RWPE2 (cell line): Measurements from ENCODE around the gene SIGLEC10.
"Not testable (repeated sequence)": the region's sequence is repeated elsewhere in the genome, so short reads cannot be mapped to it uniquely, and the experiment has no call there.

Experiments used
- ATAC-seq: fragments of 200-7000 bp; cut with Tn5 transposase; 3 replicates; pipeline ENCODE4 v1.9.1; 2021; ENCODE audit warnings: low read depth
- DNase-seq: peaks from one replicate; pipeline ENCODE4 v3.0.0-alpha.2; 2020; ENCODE audit warnings: low spot score
- H3K27ac ChIP-seq: fragments of 450-650 bp; 2 replicates; pipeline ENCODE4 v1.5.1; 2017; ENCODE audit warnings: mild to moderate bottlenecking; ENCODE audit not compliant: poor library complexity, severe bottlenecking
- H3K27me3 ChIP-seq: fragments of 250-450 bp; sonication (Bioruptor Pico); 2 replicates; pipeline ENCODE4 v1.5.1; 2021; ENCODE audit warnings: mild to moderate bottlenecking, moderate library complexity; ENCODE audit not compliant: insufficient read depth, poor library complexity, severe bottlenecking
- H3K36me3 ChIP-seq: fragments of 250-450 bp; sonication (Bioruptor Pico); 2 replicates; pipeline ENCODE4 v1.5.1; 2020; ENCODE audit warnings: low read depth, mild to moderate bottlenecking, moderate library complexity
- H3K4me1 ChIP-seq: fragments of 250-450 bp; sonication (Bioruptor Pico); 2 replicates; pipeline ENCODE4 v1.5.1; 2021; ENCODE audit warnings: mild to moderate bottlenecking, moderate library complexity; ENCODE audit not compliant: insufficient read depth, poor library complexity, severe bottlenecking
- H3K4me3 ChIP-seq: fragments of 250-450 bp; sonication (Bioruptor Pico); 2 replicates; pipeline ENCODE4 v1.5.1; 2021; ENCODE audit warnings: mild to moderate bottlenecking, moderate library complexity; ENCODE audit not compliant: severe bottlenecking
- H3K9me3 ChIP-seq: fragments of 250-450 bp; sonication (Bioruptor Pico); 2 replicates; pipeline ENCODE4 v1.5.1; 2021; ENCODE audit warnings: mild to moderate bottlenecking, moderate library complexity; ENCODE audit not compliant: severe bottlenecking
- TF ChIP-seq, protein P1 (sequence below): fragments of 450-650 bp; IDR thresholded peaks from one replicate; pipeline ENCODE4 v1.5.1; 2017; ENCODE audit warnings: mild to moderate bottlenecking, moderate library complexity; ENCODE audit not compliant: poor library complexity, severe bottlenecking

Gene SIGLEC10

DNA sequence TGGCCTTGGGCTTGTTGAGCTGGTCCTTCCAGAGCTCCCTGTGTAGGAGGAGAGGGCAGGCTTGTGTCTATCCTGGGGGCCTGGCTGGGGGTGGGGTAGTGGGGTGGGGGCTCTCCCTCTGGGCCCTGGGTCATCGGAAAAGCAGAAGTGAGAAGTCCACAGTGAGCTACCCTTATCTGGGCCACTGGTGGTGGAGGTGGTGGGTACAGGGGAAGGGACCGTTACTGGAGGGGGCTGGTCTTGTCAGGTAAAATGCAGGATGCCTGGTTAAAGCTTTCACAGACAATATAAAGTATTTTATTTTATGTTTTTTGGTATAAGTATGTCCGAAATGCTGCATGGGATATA, 342 bp upstream of the SIGLEC10 start:
- ATAC-seq (no peak), DNase-seq (no peak)
- Histone ChIP-seq H3K36me3 (no peaks in the 10 kb centered on the region), H3K27me3 (peaks cover 5% of the 10 kb centered on the region), H3K4me3 (no peak overlapping the region), H3K4me1 (no peaks in the 10 kb centered on the region), H3K9me3 (no peaks in the 10 kb centered on the region), H3K27ac (no peak overlapping the region)
- TF ChIP-seq, protein P1, sequence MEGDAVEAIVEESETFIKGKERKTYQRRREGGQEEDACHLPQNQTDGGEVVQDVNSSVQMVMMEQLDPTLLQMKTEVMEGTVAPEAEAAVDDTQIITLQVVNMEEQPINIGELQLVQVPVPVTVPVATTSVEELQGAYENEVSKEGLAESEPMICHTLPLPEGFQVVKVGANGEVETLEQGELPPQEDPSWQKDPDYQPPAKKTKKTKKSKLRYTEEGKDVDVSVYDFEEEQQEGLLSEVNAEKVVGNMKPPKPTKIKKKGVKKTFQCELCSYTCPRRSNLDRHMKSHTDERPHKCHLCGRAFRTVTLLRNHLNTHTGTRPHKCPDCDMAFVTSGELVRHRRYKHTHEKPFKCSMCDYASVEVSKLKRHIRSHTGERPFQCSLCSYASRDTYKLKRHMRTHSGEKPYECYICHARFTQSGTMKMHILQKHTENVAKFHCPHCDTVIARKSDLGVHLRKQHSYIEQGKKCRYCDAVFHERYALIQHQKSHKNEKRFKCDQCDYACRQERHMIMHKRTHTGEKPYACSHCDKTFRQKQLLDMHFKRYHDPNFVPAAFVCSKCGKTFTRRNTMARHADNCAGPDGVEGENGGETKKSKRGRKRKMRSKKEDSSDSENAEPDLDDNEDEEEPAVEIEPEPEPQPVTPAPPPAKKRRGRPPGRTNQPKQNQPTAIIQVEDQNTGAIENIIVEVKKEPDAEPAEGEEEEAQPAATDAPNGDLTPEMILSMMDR: no peak

DNA sequence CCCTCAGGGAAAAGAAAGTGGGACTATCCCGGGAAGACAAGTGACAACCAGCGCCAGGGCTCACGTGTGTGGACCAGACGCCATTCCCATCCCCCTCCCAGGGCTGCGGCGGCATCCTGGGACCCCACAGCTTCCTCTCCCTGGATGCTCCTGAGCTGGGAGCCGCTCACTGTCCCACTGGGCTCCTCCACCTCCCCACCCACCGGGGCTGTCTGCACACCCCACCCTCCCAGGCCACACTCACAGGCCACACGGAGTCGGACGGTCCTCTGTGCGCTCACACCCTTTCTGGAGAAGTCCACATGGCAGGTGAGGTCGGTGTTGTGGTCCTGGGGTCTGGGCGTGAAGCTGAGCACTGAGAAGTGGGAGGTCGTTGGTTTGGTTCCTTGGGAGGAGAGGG, 1.0 kb downstream of the SIGLEC10 start:
- H3K27me3 ChIP-seq, H3K9me3 ChIP-seq, H3K27ac ChIP-seq, ATAC-seq, H3K36me3 ChIP-seq, H3K4me1 ChIP-seq, DNase-seq, H3K4me3 ChIP-seq: not testable (repeated sequence)

DNA sequence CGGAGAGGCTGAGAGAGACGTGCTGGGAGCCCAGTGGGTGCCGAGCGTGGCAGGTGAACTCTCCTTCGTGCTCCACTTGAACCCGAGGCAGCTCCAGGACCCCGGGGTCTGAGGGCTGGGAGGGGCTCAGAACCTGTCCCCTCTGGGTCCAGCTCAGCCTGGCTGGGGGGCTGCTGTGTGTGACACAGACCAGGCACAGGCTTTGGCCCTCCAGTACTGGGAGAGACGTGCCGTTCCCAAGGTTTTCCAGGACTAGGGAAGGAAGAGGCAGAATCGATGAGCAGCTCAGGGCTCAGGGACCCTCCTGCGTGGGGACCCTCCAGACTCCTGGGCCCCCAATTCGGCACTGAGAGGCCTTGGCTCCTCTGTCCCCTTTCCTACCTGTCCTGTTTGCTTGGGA, 2.3 kb downstream of the SIGLEC10 start:
- Histone ChIP-seq H3K27me3 (no peaks in the 10 kb centered on the region), H3K9me3 (no peaks in the 10 kb centered on the region), H3K36me3 (no peaks in the 10 kb centered on the region), H3K4me3 (no peak overlapping the region), H3K4me1 (no peaks in the 10 kb centered on the region), H3K27ac (no peak overlapping the region)
- DNase-seq (no peak), ATAC-seq (no peak)
- TF ChIP-seq, protein P1: no peak

DNA sequence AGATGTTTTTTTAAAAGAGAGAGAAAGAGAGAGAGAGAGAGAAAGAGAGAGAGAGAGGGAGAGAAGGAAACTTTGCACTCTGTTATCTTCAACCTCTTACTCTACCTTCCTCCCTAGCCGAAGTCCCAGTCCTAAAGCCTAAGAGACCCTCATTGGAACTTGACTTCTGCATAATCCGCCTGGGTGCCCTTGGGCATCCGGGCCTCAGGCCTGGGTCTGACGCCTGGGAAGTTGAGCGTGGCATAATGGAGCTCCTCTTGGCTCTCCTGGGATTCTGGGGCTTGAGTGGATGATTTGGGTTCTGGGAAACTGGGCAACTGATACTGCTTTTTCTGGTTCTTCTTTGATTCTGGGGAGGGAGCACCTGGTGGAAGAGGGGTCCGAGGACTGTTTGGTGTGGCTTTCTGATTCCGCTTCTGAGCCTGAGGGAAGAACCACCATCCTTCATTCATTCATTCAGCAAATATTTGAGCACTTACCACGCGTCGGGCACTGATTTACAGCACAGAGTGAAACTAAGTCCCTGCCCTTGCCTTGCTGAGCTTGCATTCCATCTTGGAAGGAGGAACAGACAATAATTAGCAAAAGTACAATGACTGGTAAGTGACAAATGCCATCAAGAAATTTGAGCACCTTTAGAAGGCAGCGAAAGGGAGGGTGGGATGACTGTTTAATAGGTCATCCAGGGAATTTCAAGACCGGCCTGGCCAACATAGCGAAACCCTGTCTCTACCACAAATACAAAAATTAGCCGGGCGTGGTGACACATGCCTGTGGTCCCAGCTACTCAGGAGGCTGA, 6.3 kb downstream of the SIGLEC10 start:
- no peak for DNase-seq
- no peaks in the 10 kb centered on the region for H3K9me3 ChIP-seq

DNA sequence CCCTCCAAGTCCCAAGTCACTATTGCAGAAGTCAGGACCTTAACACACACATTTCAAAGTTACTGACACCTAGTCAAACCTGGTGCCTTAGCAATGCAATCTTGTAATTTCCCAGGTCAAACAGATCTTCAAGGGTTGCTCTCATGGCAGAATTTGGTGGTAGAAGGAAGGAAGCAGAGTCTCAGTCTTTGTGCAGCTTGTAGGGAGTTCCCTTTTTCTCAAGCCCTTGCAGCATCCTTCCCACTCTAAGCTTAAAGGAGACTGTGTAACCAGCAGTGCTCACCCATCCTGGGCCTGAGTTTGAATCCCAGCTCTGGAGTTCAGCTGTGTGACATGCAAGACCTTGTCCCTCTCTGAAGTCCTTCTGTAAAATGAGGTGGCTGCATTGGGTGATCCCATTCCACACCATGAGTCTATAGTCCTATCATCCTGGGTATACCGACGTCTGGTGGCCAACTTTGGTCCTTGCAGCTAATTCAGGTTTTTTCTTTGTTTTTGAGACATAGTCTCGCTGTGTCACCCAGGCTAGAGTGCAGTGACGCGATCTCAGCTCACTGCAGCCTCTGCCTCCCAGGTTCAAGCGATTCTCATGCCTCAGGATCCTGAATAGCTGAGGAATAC, 9.8 kb downstream of the SIGLEC10 start:
- H3K4me3 ChIP-seq: no peak overlapping the region
- no peaks in the 10 kb centered on the region for H3K27me3 ChIP-seq
- TF ChIP-seq, protein P1: peak; percentile 42
- ATAC-seq (peak; percentile 42; the same call in 2 of the 3 replicates), DNase-seq (no peak)
- H3K27ac ChIP-seq: no peak overlapping the region
- no peaks in the 10 kb centered on the region for H3K9me3 ChIP-seq
- H3K4me1 ChIP-seq: no peaks in the 10 kb centered on the region
- H3K36me3 ChIP-seq: no peaks in the 10 kb centered on the region

More for the DNA sequence above, 6.3 kb downstream of the SIGLEC10 start:
- TF ChIP-seq, protein P1: no peak
- Histone ChIP-seq H3K27ac (no peak overlapping the region), H3K27me3 (no peaks in the 10 kb centered on the region), H3K4me3 (no peak overlapping the region), H3K36me3 (no peaks in the 10 kb centered on the region), H3K4me1 (no peaks in the 10 kb centered on the region)
- ATAC-seq: no peak
